ENCODE results near the gene SH3RF3.

Gene SH3RF3

DNA sequence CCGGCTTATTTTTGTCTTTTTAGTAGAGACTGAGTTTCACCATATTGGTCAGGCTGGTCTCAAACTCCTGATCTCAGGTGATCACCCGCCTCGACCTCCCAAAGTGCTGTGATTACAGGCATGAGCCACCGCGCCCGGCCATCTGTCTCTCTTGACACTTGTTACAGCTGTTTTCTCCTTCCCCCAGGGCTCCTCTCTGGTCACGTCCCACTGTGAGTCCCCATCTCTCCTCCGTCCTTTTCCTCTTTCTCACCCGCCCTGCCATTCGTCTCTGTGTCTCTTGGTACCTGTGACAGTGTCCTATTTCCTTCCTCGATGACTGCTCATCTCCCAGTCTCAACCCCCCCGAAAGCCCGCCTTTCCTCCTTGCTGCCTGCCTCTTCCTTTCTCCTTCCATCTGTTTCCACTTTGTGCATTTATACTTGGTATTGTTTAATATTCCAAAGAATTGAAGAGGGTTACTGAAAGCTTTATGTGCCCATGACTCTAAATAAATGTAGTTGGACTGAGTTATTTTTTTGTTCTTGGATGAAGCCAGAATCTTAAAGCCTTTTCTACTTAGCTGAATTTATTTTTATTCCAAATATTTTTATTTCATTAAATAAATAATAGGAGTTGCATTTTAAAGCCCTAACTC, 241.5 kb downstream of the SH3RF3 start:
- no peak for TF ChIP-seq CTCF (IDR thresholded peaks at IDR 0.05)
- H3K9me3 Mint-ChIP-seq = no peaks in the 10 kb centered on the region
- peaks cover 40% of the 10 kb centered on the region for H3K4me1 Mint-ChIP-seq
- no peak overlapping the region for H3K27ac Mint-ChIP-seq
- H3K27me3 Mint-ChIP-seq (ENCODE audit: low read depth, poor library complexity) = peaks cover 3% of the 10 kb centered on the region
- H3K4me3 Mint-ChIP-seq = no peak overlapping the region
- peaks cover 6% of the 10 kb centered on the region for H3K36me3 Mint-ChIP-seq (ENCODE audit: low read depth)
- DNase-seq = no peak

DNA sequence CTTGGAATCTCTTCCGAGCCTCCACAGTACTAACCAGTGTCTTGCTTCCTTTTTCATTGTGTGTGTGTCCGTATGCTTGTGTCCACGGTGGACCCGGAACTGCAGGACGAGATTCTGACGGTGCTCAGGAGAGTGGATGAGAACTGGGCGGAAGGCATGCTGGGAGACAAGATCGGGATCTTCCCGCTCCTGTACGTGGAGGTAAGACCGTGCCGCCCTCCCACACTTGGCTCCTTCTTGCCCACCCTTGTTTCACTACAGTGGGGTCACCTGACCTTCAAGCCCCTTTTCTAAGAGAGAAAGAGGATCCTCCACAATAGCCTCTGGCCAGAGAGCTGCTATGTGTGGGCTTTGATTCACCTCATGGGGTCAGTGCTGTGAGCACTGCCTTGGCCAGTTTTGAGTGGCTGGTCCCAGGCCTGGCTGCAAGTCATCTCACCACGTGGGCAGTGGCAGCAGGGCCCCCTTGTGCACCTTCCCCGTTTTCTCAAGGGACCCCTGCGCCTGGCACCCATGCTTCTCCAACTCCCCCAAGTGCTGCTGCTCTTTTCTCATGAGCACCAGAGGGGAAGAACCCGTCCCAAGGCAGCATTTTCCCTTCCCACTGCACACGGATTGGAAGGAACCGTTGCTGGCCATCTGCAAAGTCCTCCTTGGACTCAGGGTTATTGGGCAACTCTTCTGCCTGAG, 242.6 kb downstream of the SH3RF3 start:
- DNase-seq = no peak
- peak overlapping the region; percentile 51 for H3K27ac Mint-ChIP-seq
- H3K27me3 Mint-ChIP-seq (ENCODE audit: low read depth, poor library complexity) = peaks cover 5% of the 10 kb centered on the region
- no peaks in the 10 kb centered on the region for H3K9me3 Mint-ChIP-seq
- H3K4me3 Mint-ChIP-seq = no peak overlapping the region
- H3K4me1 Mint-ChIP-seq = peaks cover 39% of the 10 kb centered on the region
- H3K36me3 Mint-ChIP-seq (ENCODE audit: low read depth) = peaks cover 6% of the 10 kb centered on the region
- no peak for TF ChIP-seq CTCF (IDR thresholded peaks at IDR 0.05)

- Mint-ChIP-seq H3K27me3 (ENCODE audit: low read depth, poor library complexity) (peaks cover 5% of the 10 kb centered on the region), H3K4me3 (no peak overlapping the region), H3K27ac (no peak overlapping the region)
These were observed 243.2 kb downstream of the SH3RF3 start for GRCh38 chr2:109372171-109372568.

GRCh38 chr2:109372614-109373013, 243.6 kb downstream of the SH3RF3 start:
- H3K4me3 Mint-ChIP-seq = no peak overlapping the region
- H3K27ac Mint-ChIP-seq = no peak overlapping the region
- no peak for TF ChIP-seq CTCF (IDR thresholded peaks at IDR 0.05)
- H3K4me1 Mint-ChIP-seq = peaks cover 36% of the 10 kb centered on the region
- DNase-seq = no peak
- H3K9me3 Mint-ChIP-seq = no peaks in the 10 kb centered on the region
- peaks cover 6% of the 10 kb centered on the region for H3K36me3 Mint-ChIP-seq (ENCODE audit: low read depth)
- peaks cover 5% of the 10 kb centered on the region for H3K27me3 Mint-ChIP-seq (ENCODE audit: low read depth, poor library complexity)

More at GRCh38 chr2:109372171-109372568, 243.2 kb downstream of the SH3RF3 start:
- H3K4me1 Mint-ChIP-seq = peaks cover 39% of the 10 kb centered on the region
- DNase-seq = no peak
- no peak for TF ChIP-seq CTCF (IDR thresholded peaks at IDR 0.05)
- no peaks in the 10 kb centered on the region for H3K9me3 Mint-ChIP-seq
- H3K36me3 Mint-ChIP-seq (ENCODE audit: low read depth) = peaks cover 6% of the 10 kb centered on the region

DNA sequence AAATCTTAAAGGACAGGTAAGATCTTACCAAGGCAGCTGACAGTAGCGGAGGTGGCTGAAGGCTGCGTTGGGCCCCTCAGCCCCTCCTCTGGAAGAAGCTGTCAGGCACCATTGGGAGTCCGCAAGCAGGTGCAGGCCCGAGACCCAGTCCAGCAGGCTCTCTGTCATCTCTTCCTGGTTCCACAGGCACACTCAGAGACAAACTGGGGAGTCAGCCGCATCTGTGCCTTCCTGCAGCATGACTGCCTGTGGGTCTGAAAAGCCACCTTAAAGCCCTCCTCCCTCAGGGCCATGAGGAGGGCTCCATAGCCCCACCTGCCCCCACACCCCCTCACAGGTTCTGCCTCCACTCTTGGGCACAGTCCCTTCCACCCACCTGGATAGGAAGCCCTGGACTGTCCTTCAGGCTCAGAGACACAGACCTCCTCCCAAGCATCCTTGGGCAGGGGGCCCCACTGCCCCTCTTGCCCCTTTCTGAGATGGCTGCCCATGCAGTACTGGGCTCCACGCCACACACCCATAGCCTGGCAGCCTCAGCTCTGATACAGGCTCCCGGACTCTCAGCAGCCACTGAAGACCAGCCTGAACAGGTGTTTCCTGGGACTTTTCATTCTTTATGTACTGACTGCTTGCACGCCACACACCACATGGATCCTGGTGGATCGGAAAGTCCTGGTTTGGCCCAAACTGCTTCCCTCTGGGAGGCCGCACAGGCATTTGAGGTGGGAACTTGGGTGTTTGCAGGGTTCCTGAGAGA, 245.0 kb downstream of the SH3RF3 start:
- no peak overlapping the region for H3K4me3 Mint-ChIP-seq
- peaks cover 28% of the 10 kb centered on the region for H3K4me1 Mint-ChIP-seq
- no peak for TF ChIP-seq CTCF (IDR thresholded peaks at IDR 0.05)
- no peak for DNase-seq
- no peaks in the 10 kb centered on the region for H3K9me3 Mint-ChIP-seq
- no peak overlapping the region for H3K27ac Mint-ChIP-seq
- peaks cover 5% of the 10 kb centered on the region for H3K27me3 Mint-ChIP-seq (ENCODE audit: low read depth, poor library complexity)
- H3K36me3 Mint-ChIP-seq (ENCODE audit: low read depth) = peaks cover 6% of the 10 kb centered on the region
